ENCODE results near the gene IDH2.

Gene IDH2

GRCh38 chr15:90121086-90121485, 18.8 kb upstream of the IDH2 start (continued):
- TF ChIP-seq KLF16 (tag by site-specific recombination; IDR thresholded peaks at IDR 0.05): no peak
- TF ChIP-seq ZNF341 (tag by site-specific recombination; IDR thresholded peaks at IDR 0.05; ENCODE audit: low read depth): no peak
- no peak for TF ChIP-seq SALL2 (tag by site-specific recombination; IDR thresholded peaks at IDR 0.05; ENCODE audit: borderline replicate concordance)
- TF ChIP-seq HOXD13 (CRISPR knock-in tag; IDR thresholded peaks at IDR 0.05; ENCODE audit: borderline replicate concordance): no peak
- no peak for TF ChIP-seq ZNF707 (tag by site-specific recombination; IDR thresholded peaks at IDR 0.05)
- no peak for TF ChIP-seq ZNF280C (tag by site-specific recombination; IDR thresholded peaks at IDR 0.05)
- TF ChIP-seq ZNF10 (tag by site-specific recombination; IDR thresholded peaks at IDR 0.05): no peak

DNA sequence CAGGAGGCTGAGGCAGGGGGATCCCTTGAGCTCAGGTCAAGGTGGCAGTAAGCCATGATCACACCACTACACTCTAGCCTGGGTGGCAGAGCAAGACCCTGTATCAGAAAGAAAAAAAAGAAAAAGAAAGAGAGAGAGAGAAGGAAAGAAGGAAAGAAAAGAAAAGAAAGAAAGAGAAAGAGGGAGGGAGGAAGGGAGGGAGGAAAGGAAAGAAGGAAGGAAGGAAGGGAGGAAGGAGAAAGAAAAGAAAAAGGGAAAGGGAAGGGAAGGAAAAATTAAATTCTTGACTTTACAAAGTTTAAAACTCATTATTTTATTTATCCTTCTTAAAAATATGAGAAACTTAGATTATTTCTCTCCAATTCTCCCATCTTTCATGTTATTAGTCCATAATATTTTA, 17.1 kb upstream of the IDH2 start:
- CTCF ChIA-PET: interaction anchor here (0.6 to 1.1 kb wide), 2 partner anchors 229 to 397 kb away, joined by 3 read pairs; no protein-coding TSS in a partner anchor
- H3K4me1 ChIP-seq (ENCODE audit: control insufficient read depth, insufficient read depth, low read length): no peaks in the 10 kb centered on the region
- TF ChIP-seq SCRT1 (tag by site-specific recombination; IDR thresholded peaks at IDR 0.05; ENCODE audit: borderline replicate concordance): peak; percentile 50; the same call in 1 of the 2 replicates
- peak; percentile 83 for TF ChIP-seq ZNF366 (tag by site-specific recombination; conservative IDR thresholded peaks at IDR 0.05)
- TF ChIP-seq ZFP3 (tag by site-specific recombination; IDR thresholded peaks at IDR 0.05; ENCODE audit: low read depth): no peak
- no peak overlapping the region for H3K27ac ChIP-seq (ENCODE audit: extremely low read depth, low read depth, low read length)
- H3K9me3 ChIP-seq (ENCODE audit: control insufficient read depth, insufficient read depth, low read depth, low read length): no peaks in the 10 kb centered on the region
- POLR2A ChIA-PET: no interaction called here
- no peaks in the 10 kb centered on the region for H3K36me3 ChIP-seq (ENCODE audit: control insufficient read depth in 2 of 2, insufficient read depth in 1 of 2, low read length in 2 of 2)
- no peak overlapping the region for H3K4me3 ChIP-seq (ENCODE audit: low read depth, low read length)

GRCh38 chr15:90115783-90116182, 13.5 kb upstream of the IDH2 start:
- POLR2A ChIA-PET: no interaction called here
- no peaks in the 10 kb centered on the region for H3K9me3 ChIP-seq (ENCODE audit: control insufficient read depth, insufficient read depth, low read depth, low read length)
- CTCF ChIA-PET: interaction anchor here (0.6 kb wide), 1 partner anchor 11 kb away, joined by 3 read pairs; no protein-coding TSS in a partner anchor
- TF ChIP-seq ZFHX2 (tag by site-specific recombination; conservative IDR thresholded peaks at IDR 0.05): no peak
- TF ChIP-seq, protein P1, sequence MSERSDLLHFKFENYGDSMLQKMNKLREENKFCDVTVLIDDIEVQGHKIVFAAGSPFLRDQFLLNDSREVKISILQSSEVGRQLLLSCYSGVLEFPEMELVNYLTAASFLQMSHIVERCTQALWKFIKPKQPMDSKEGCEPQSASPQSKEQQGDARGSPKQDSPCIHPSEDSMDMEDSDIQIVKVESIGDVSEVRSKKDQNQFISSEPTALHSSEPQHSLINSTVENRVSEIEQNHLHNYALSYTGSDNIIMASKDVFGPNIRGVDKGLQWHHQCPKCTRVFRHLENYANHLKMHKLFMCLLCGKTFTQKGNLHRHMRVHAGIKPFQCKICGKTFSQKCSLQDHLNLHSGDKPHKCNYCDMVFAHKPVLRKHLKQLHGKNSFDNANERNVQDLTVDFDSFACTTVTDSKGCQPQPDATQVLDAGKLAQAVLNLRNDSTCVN (tag by site-specific recombination; optimal IDR thresholded peaks at IDR 0.05): no peak
- no peak for TF ChIP-seq GLIS2 (tag by site-specific recombination; IDR thresholded peaks at IDR 0.05)
- no peak for TF ChIP-seq ZNF707 (tag by site-specific recombination; IDR thresholded peaks at IDR 0.05)
- TF ChIP-seq ZNF48 (tag by site-specific recombination; IDR thresholded peaks at IDR 0.05): no peak
- TF ChIP-seq ZNF202 (tag by site-specific recombination; IDR thresholded peaks at IDR 0.05; ENCODE audit: borderline replicate concordance): no peak
- TF ChIP-seq ZNF324 (tag by site-specific recombination; IDR thresholded peaks at IDR 0.05): no peak
- TF ChIP-seq ZNF623 (tag by site-specific recombination; IDR thresholded peaks at IDR 0.05): no peak
- no peak for TF ChIP-seq ZNF132 (tag by site-specific recombination; IDR thresholded peaks at IDR 0.05; ENCODE audit: borderline replicate concordance)
- TF ChIP-seq, protein P2, sequence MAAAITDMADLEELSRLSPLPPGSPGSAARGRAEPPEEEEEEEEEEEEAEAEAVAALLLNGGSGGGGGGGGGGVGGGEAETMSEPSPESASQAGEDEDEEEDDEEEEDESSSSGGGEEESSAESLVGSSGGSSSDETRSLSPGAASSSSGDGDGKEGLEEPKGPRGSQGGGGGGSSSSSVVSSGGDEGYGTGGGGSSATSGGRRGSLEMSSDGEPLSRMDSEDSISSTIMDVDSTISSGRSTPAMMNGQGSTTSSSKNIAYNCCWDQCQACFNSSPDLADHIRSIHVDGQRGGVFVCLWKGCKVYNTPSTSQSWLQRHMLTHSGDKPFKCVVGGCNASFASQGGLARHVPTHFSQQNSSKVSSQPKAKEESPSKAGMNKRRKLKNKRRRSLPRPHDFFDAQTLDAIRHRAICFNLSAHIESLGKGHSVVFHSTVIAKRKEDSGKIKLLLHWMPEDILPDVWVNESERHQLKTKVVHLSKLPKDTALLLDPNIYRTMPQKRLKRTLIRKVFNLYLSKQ (tag by site-specific recombination; IDR thresholded peaks at IDR 0.05; ENCODE audit: borderline replicate concordance): no peak
- no peak for TF ChIP-seq TRIM28 (IDR thresholded peaks at IDR 0.05; ENCODE audit: borderline replicate concordance, low read length)
- TF ChIP-seq HOXC10 (CRISPR knock-in tag; IDR thresholded peaks at IDR 0.05): no peak
- TF ChIP-seq MEIS1 (CRISPR knock-in tag; IDR thresholded peaks at IDR 0.05; ENCODE audit: borderline replicate concordance): no peak
- H3K4me1 ChIP-seq (ENCODE audit: control insufficient read depth, insufficient read depth, low read length): no peaks in the 10 kb centered on the region
- no peaks in the 10 kb centered on the region for H3K36me3 ChIP-seq (ENCODE audit: control insufficient read depth in 2 of 2, insufficient read depth in 1 of 2, low read length in 2 of 2)
- H3K27ac ChIP-seq (ENCODE audit: extremely low read depth, low read depth, low read length): no peak overlapping the region
- H3K4me3 ChIP-seq (ENCODE audit: low read depth, low read length): no peak overlapping the region
